H9 (cell line): ENCODE data around the gene KMT2D. TPM values are rescaled to one million over a fixed set of nuclear protein-coding genes. Genes with fewer than 3 reads are reported as not detected.

Experiments
- DNase-seq: peaks from one replicate; pipeline ENCODE4 v3.0.0-alpha.2; 2017
- H2AFZ ChIP-seq: one replicate; pipeline ENCODE4 v1.6.1; 2013; ENCODE audit warnings: mild to moderate bottlenecking, low read length, control low read depth, moderate library complexity
- H2AK5ac ChIP-seq: 2 replicates; pipeline ENCODE4 v1.6.1; 2013; ENCODE audit warnings: low read length, control low read depth, mixed read lengths; ENCODE audit not compliant: insufficient read length
- H2BK120ac ChIP-seq: one replicate; pipeline ENCODE4 v1.6.1; 2013; ENCODE audit warnings: low read depth, mild to moderate bottlenecking, low read length, control low read depth, inconsistent platforms; ENCODE audit not compliant: poor library complexity, severe bottlenecking
- H2BK12ac ChIP-seq: 2 replicates; pipeline ENCODE4 v1.6.1; 2013; ENCODE audit warnings: low read length, control low read depth, mixed read lengths, low read depth; ENCODE audit not compliant: insufficient read length
- H2BK15ac ChIP-seq: 2 replicates; pipeline ENCODE4 v1.6.1; 2013; ENCODE audit warnings: low read depth, low read length, control low read depth
- H2BK20ac ChIP-seq: one replicate; pipeline ENCODE4 v1.6.1; 2013; ENCODE audit warnings: low read depth, mild to moderate bottlenecking, low read length, control low read depth, inconsistent platforms; ENCODE audit not compliant: poor library complexity, severe bottlenecking
- H2BK5ac ChIP-seq: 2 replicates; pipeline ENCODE4 v1.6.1; 2013; ENCODE audit warnings: low read length, control low read depth, mixed read lengths; ENCODE audit not compliant: insufficient read length
- H3K14ac ChIP-seq: 2 replicates; pipeline ENCODE4 v1.6.1; 2013; ENCODE audit warnings: low read length, control low read depth; ENCODE audit not compliant: insufficient read depth
- H3K18ac ChIP-seq: 2 replicates; pipeline ENCODE4 v1.6.1; 2013; ENCODE audit warnings: low read depth, mild to moderate bottlenecking, mixed read lengths, low read length, control low read depth; ENCODE audit not compliant: insufficient read length
- H3K23ac ChIP-seq: 2 replicates; pipeline ENCODE4 v1.6.1; 2013; ENCODE audit warnings: low read length, control low read depth, mixed read lengths, low read depth; ENCODE audit not compliant: insufficient read length
- H3K23me2 ChIP-seq: 2 replicates; pipeline ENCODE4 v1.6.1; 2013; ENCODE audit warnings: low read depth, mild to moderate bottlenecking, mixed read lengths, low read length, control low read depth; ENCODE audit not compliant: insufficient read length, poor library complexity, severe bottlenecking
- H3K27ac ChIP-seq: 2 replicates; pipeline ENCODE4 v1.5.1; 2013; ENCODE audit warnings: low read length, control low read depth, mixed read lengths, low read depth; ENCODE audit not compliant: insufficient read length
- H3K27me3 ChIP-seq: 2 replicates; pipeline ENCODE4 v1.6.1; 2013; ENCODE audit warnings: low read length, control low read depth, inconsistent platforms; ENCODE audit not compliant: insufficient read depth
- H3K4ac ChIP-seq: 2 replicates; pipeline ENCODE4 v1.6.1; 2013; ENCODE audit warnings: low read depth, mild to moderate bottlenecking, control low read depth, inconsistent platforms, low read length, moderate library complexity
- H3K4me1 ChIP-seq: 2 replicates; pipeline ENCODE4 v1.6.1; 2013; ENCODE audit warnings: low read length, control low read depth, inconsistent platforms; ENCODE audit not compliant: insufficient read depth
- H3K4me2 ChIP-seq: 2 replicates; pipeline ENCODE4 v1.6.1; 2013; ENCODE audit warnings: low read length, control low read depth, mixed read lengths; ENCODE audit not compliant: insufficient read length, insufficient read depth
- H3K56ac ChIP-seq: 2 replicates; pipeline ENCODE4 v1.6.1; 2013; ENCODE audit warnings: low read depth, mild to moderate bottlenecking, mixed read lengths, low read length, control low read depth; ENCODE audit not compliant: insufficient read length
- H3K79me1 ChIP-seq: 2 replicates; pipeline ENCODE4 v1.6.1; 2013; ENCODE audit warnings: low read depth, mild to moderate bottlenecking, moderate library complexity, low read length, control low read depth, inconsistent platforms; ENCODE audit not compliant: insufficient read depth, poor library complexity, severe bottlenecking
- H3K79me2 ChIP-seq: 2 replicates; pipeline ENCODE4 v1.6.1; 2013; ENCODE audit warnings: low read length, control low read depth, inconsistent platforms; ENCODE audit not compliant: insufficient read depth
- H3K9ac ChIP-seq: 2 replicates; pipeline ENCODE4 v1.6.1; 2013; ENCODE audit warnings: low read length, control low read depth, mixed read lengths; ENCODE audit not compliant: insufficient read length; ENCODE audit errors: extremely low read depth
- H3K9me3 ChIP-seq: one replicate; pipeline ENCODE4 v1.6.1; 2013; ENCODE audit warnings: low read depth, low read length, inconsistent platforms; ENCODE audit not compliant: control insufficient read depth
- H3T11ph ChIP-seq: one replicate; pipeline ENCODE4 v1.6.1; 2013; ENCODE audit warnings: mild to moderate bottlenecking, low read length, control low read depth, inconsistent platforms
- H4K20me1 ChIP-seq: one replicate; pipeline ENCODE4 v1.6.1; 2013; ENCODE audit not compliant: control insufficient read depth, insufficient read length, insufficient read depth
- H4K5ac ChIP-seq: 2 replicates; pipeline ENCODE4 v1.6.1; 2013; ENCODE audit warnings: low read depth, mild to moderate bottlenecking, mixed read lengths, low read length, control low read depth; ENCODE audit not compliant: insufficient read length
- H4K8ac ChIP-seq: replicated peaks from 2 replicates; pipeline ENCODE4 v1.6.1; 2013; ENCODE audit warnings: low read length, control low read depth, mixed read lengths, low read depth; ENCODE audit not compliant: insufficient read length
- H4K91ac ChIP-seq: 2 replicates; pipeline ENCODE4 v1.6.1; 2013; ENCODE audit warnings: low read depth, mild to moderate bottlenecking, moderate library complexity, mixed read lengths, low read length, control low read depth; ENCODE audit not compliant: insufficient read length
- H3K27ac Mint-ChIP-seq, 3 experiments: 2 replicates in 2 of 3; 3 replicates in 1 of 3; pipeline ENCODE4 v1.8.0; 2020 to 2021; ENCODE audit warnings: mixed read lengths in 3 of 3, mild to moderate bottlenecking in 1 of 3, moderate library complexity in 1 of 3
- H3K27me3 Mint-ChIP-seq: 2 replicates; pipeline ENCODE4 v1.8.0; 2021; ENCODE audit warnings: low read depth, mild to moderate bottlenecking, moderate library complexity, mixed read lengths
- H3K36me3 Mint-ChIP-seq, 3 experiments: 2 replicates in 2 of 3; 3 replicates in 1 of 3; pipeline ENCODE4 v1.8.0; 2020 to 2021; ENCODE audit warnings: low read depth in 3 of 3, mixed read lengths in 3 of 3; ENCODE audit not compliant: insufficient read depth in 1 of 3
- H3K4me1 Mint-ChIP-seq, 2 experiments: 2 replicates each; pipeline ENCODE4 v1.8.0; 2020; ENCODE audit warnings: mixed read lengths in 2 of 2
- H3K4me3 Mint-ChIP-seq, 2 experiments: 2 replicates in 1 of 2; 3 replicates in 1 of 2; pipeline ENCODE4 v1.8.0; 2020 to 2021; ENCODE audit warnings: mild to moderate bottlenecking in 2 of 2, mixed read lengths in 2 of 2, moderate library complexity in 1 of 2
- H3K9me3 Mint-ChIP-seq, 2 experiments: 2 replicates in 1 of 2; 3 replicates in 1 of 2; pipeline ENCODE4 v1.8.0; 2020; ENCODE audit warnings: mild to moderate bottlenecking in 2 of 2, mixed read lengths in 2 of 2, moderate library complexity in 1 of 2
- WGBS: extraction: QIAGEN DNeasy Blood & Tissue Kit; methylation state at CpG from one replicate; pipeline ENCODE4 v1.1.7; 2013; ENCODE audit warnings: missing lambda C conversion rate, low lambda C conversion rate, mixed read lengths; ENCODE audit not compliant: insufficient read length; ENCODE audit errors: extremely low coverage; 5-methylcytosine and 5-hydroxymethylcytosine counted together
- total RNA-seq: library from RNA; stranded (reverse); gene quantifications from 2 replicates; pipeline ENCODE4 v1.2.1, GENCODE V29; 2021
- TF ChIP-seq, protein P1 (sequence below): fragments of 200-600 bp; sonication (generic); conservative IDR thresholded peaks from 3 replicates; pipeline ENCODE4 v1.8.0; 2021; ENCODE audit warnings: antibody characterized with exemption, mild to moderate bottlenecking

Gene KMT2D
- total RNA-seq, 1 experiment from 2014 or later: 93.7 TPM

DNA sequence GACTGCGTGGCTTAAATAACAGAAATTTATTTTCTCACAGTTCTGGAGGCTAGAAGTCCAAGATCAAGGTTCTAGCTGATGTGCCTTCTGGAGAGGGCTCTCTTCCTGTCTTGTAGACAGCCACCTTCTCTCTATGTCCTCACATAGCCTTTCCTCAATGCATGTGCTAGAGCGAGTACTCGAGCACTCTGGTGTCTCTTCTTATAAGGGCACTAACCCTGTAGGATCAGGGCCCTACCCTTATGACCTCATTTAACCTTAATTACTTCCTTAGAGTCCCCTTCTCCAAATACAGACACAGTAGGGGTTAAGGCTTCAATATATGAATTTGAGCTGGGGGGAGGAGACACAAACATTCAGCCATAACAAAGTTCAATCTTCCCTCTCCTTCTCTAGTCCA is 23.8 kb upstream of the KMT2D start:
- Histone ChIP-seq H3K79me1 (no peaks in the 10 kb centered on the region), H3K23ac (no peak overlapping the region), H3K18ac (no peak overlapping the region), H4K91ac (no peak overlapping the region), H3K27ac (no peak overlapping the region), H3K4me2 (no peak overlapping the region), H3K23me2 (peaks cover 6% of the 10 kb centered on the region), H4K20me1 (peaks cover 5% of the 10 kb centered on the region), H3K4me1 (no peaks in the 10 kb centered on the region), H2BK15ac (no peak overlapping the region), H4K8ac (no peak overlapping the region), H3K4ac (no peak overlapping the region), H2BK12ac (no peak overlapping the region), H3K9me3 (no peaks in the 10 kb centered on the region), H2BK5ac (no peak overlapping the region), H2BK20ac (no peak overlapping the region), H3K9ac (no peak overlapping the region), H2BK120ac (no peak overlapping the region), H3K14ac (no peak overlapping the region), H3K27me3 (peaks cover 24% of the 10 kb centered on the region), H3K79me2 (no peaks in the 10 kb centered on the region), H2AFZ (no peak overlapping the region), H2AK5ac (no peak overlapping the region), H4K5ac (no peak overlapping the region), H3K56ac (no peak overlapping the region), H3T11ph (no peak overlapping the region)
- Mint-ChIP-seq H3K27ac (no peak overlapping the region), H3K4me3 (no peak overlapping the region), H3K4me1 (peaks cover 9 to 14% of the 10 kb centered on the region in 2 experiments), H3K27me3 (peaks cover 77% of the 10 kb centered on the region), H3K36me3 (no peaks in the 10 kb centered on the region), H3K9me3 (no peaks in the 10 kb centered on the region)
- no CpG with 5 or more reads among the region's 3 CpGs for WGBS
- TF ChIP-seq, protein P1, sequence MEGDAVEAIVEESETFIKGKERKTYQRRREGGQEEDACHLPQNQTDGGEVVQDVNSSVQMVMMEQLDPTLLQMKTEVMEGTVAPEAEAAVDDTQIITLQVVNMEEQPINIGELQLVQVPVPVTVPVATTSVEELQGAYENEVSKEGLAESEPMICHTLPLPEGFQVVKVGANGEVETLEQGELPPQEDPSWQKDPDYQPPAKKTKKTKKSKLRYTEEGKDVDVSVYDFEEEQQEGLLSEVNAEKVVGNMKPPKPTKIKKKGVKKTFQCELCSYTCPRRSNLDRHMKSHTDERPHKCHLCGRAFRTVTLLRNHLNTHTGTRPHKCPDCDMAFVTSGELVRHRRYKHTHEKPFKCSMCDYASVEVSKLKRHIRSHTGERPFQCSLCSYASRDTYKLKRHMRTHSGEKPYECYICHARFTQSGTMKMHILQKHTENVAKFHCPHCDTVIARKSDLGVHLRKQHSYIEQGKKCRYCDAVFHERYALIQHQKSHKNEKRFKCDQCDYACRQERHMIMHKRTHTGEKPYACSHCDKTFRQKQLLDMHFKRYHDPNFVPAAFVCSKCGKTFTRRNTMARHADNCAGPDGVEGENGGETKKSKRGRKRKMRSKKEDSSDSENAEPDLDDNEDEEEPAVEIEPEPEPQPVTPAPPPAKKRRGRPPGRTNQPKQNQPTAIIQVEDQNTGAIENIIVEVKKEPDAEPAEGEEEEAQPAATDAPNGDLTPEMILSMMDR: no peak
- DNase-seq: no peak
